NCI-H2081 treated with DMSO at 0.1 percent for 48 hours (cell line): Measurements from ENCODE around the gene ZDHHC8.

Experiments used
- DNase-seq: peaks from one replicate; lab custom pipeline; 2025; lab: John Stamatoyannopoulos, UW

ZDHHC8 gene

GRCh38 chr22:20193761-20194494 lies 62.3 kb downstream of the ZDHHC8 start:
- no peak for DNase-seq

GRCh38 chr22:20194681-20195593 lies 63.3 kb downstream of the ZDHHC8 start:
- DNase-seq, result no peak

- DNase-seq, result no peak
Observed at GRCh38 chr22:20196094-20196842, 64.7 kb downstream of the ZDHHC8 start.
